ENCODE data around the gene RSRC2. TPM values are rescaled to one million over a fixed set of nuclear protein-coding genes. Genes with fewer than 3 reads are reported as not detected.
"Not testable (repeated sequence)": the region's sequence is repeated elsewhere in the genome, so short reads cannot be mapped to it uniquely, and the experiment has no call there.

Gene RSRC2
- total RNA-seq (10 to 100 TPM; 40.2 to 49.6 (median 44.1) TPM), polyA plus RNA-seq (47.5 TPM)
- long read RNA-seq, donor 1, transcript RSRC2-201 (10 exons, 3,520 nt): major isoform, 56 of 139 reads
- long read RNA-seq, donor 1, partial matches to known transcripts: 13 of 139 reads
- long read RNA-seq, donor 1, other reads (novel, unspliced or antisense): 67 of 139 reads
- long read RNA-seq, donor 2, transcript RSRC2-201 (10 exons, 3,520 nt): major isoform, 18 of 35 reads
- long read RNA-seq, donor 2, partial matches to known transcripts: 3 of 35 reads
- long read RNA-seq, donor 2, other reads (novel, unspliced or antisense): 13 of 35 reads
- long read RNA-seq, donor 3, transcript RSRC2-201 (10 exons, 3,520 nt): major isoform, 35 of 119 reads
- long read RNA-seq, donor 3, transcript RSRC2-220 (11 exons, 2,001 nt): minor isoform, 5 of 119 reads
- long read RNA-seq, donor 3, partial matches to known transcripts: 14 of 119 reads
- long read RNA-seq, donor 3, other reads (novel, unspliced or antisense): 60 of 119 reads
- long read RNA-seq, donor 4, transcript RSRC2-201 (10 exons, 3,520 nt): major isoform, 27 of 56 reads
- long read RNA-seq, donor 4, partial matches to known transcripts: 1 of 56 reads
- long read RNA-seq, donor 4, other reads (novel, unspliced or antisense): 28 of 56 reads

- ATAC-seq (peak; percentile 99), DNase-seq (peak; percentile 97 to 98 (median 98))
- under 1% methylated on average over 51 of the region's 51 CpGs for WGBS
- Histone ChIP-seq H3K9me3 (ENCODE audit: control insufficient read depth, low read length) (no peaks in the 10 kb centered on the region), H3K27ac (ENCODE audit: low read length) (peak within 1 kb of the TSS; percentile 97), H3K4me1 (ENCODE audit: control insufficient read depth, insufficient read depth, low read length) (peaks cover 5% of the 10 kb centered on the region), H3K27me3 (ENCODE audit: control insufficient read depth, insufficient read depth) (no peaks in the 10 kb centered on the region), H3K4me3 (ENCODE audit: low read length) (peak within 1 kb of the TSS; percentile 100)
- intact Hi-C loops (cut with DNase I): no loop called here
Measured at GRCh38 chr12:122526683-122527477, at the start of gene RSRC2, which contains the start of gene KNTC1. RSRC2 (minus strand) TSS chr12:122526936; CDS start chr12:122526853, 83 bp downstream. KNTC1 (plus strand) TSS chr12:122527249; CDS start chr12:122530064, 2,815 bp downstream.

- Histone ChIP-seq H3K4me1 (ENCODE audit: control insufficient read depth, insufficient read depth, low read length) (no peaks in the 10 kb centered on the region), H3K27ac (ENCODE audit: low read length) (no peak overlapping the region), H3K27me3 (ENCODE audit: control insufficient read depth, insufficient read depth) (no peaks in the 10 kb centered on the region), H3K9me3 (ENCODE audit: control insufficient read depth, low read length) (no peaks in the 10 kb centered on the region), H3K4me3 (ENCODE audit: low read length) (no peak overlapping the region)
- ATAC-seq (no peak), DNase-seq (no peak)
- intact Hi-C loops (cut with DNase I): no loop called here
- 96% methylated on average over 6 of the region's 6 CpGs for WGBS
Measured at GRCh38 chr12:122571821-122572220, 45.1 kb upstream of the RSRC2 start.

GRCh38 chr12:122570006-122570405 lies 43.3 kb upstream of the RSRC2 start:
- intact Hi-C loops (cut with DNase I); H3K4me1 ChIP-seq (ENCODE audit: control insufficient read depth, insufficient read depth, low read length); H3K9me3 ChIP-seq (ENCODE audit: control insufficient read depth, low read length); H3K27ac ChIP-seq (ENCODE audit: low read length); H3K4me3 ChIP-seq (ENCODE audit: low read length); ATAC-seq; H3K27me3 ChIP-seq (ENCODE audit: control insufficient read depth, insufficient read depth); DNase-seq: not testable (repeated sequence)
- WGBS: 87% methylated on average over 3 of the region's 3 CpGs

- DNase-seq: no peak
- Histone ChIP-seq H3K27me3 (ENCODE audit: control insufficient read depth, insufficient read depth) (no peaks in the 10 kb centered on the region), H3K9me3 (ENCODE audit: control insufficient read depth, low read length) (no peaks in the 10 kb centered on the region), H3K4me3 (ENCODE audit: low read length) (no peak overlapping the region), H3K27ac (ENCODE audit: low read length) (no peak overlapping the region), H3K4me1 (ENCODE audit: control insufficient read depth, insufficient read depth, low read length) (no peaks in the 10 kb centered on the region)
- WGBS: 96% methylated on average over 5 of the region's 5 CpGs
- ATAC-seq: no peak
- intact Hi-C loops (cut with DNase I): no loop called here
Measured at GRCh38 chr12:122569288-122569687, 42.6 kb upstream of the RSRC2 start.

- H3K4me1 ChIP-seq (ENCODE audit: control insufficient read depth, insufficient read depth, low read length); ATAC-seq; intact Hi-C loops (cut with DNase I); H3K9me3 ChIP-seq (ENCODE audit: control insufficient read depth, low read length); H3K27ac ChIP-seq (ENCODE audit: low read length); DNase-seq; H3K27me3 ChIP-seq (ENCODE audit: control insufficient read depth, insufficient read depth); H3K4me3 ChIP-seq (ENCODE audit: low read length): not testable (repeated sequence)
- 98% methylated on average over 5 of the region's 5 CpGs for WGBS
Measured at GRCh38 chr12:122566816-122567215, 40.1 kb upstream of the RSRC2 start.

- DNase-seq (no peak), ATAC-seq (no peak)
- 96% methylated on average over 4 of the region's 4 CpGs for WGBS
- H3K9me3 ChIP-seq (ENCODE audit: control insufficient read depth, low read length): no peaks in the 10 kb centered on the region
- H3K27ac ChIP-seq (ENCODE audit: low read length): no peak overlapping the region
- H3K4me1 ChIP-seq (ENCODE audit: control insufficient read depth, insufficient read depth, low read length): no peaks in the 10 kb centered on the region
- intact Hi-C loops (cut with DNase I): no loop called here
- no peak overlapping the region for H3K4me3 ChIP-seq (ENCODE audit: low read length)
- no peaks in the 10 kb centered on the region for H3K27me3 ChIP-seq (ENCODE audit: control insufficient read depth, insufficient read depth)
Measured at GRCh38 chr12:122563361-122563760, 36.6 kb upstream of the RSRC2 start.

- Histone ChIP-seq H3K4me1 (ENCODE audit: control insufficient read depth, insufficient read depth, low read length) (no peaks in the 10 kb centered on the region), H3K27me3 (ENCODE audit: control insufficient read depth, insufficient read depth) (no peaks in the 10 kb centered on the region), H3K4me3 (ENCODE audit: low read length) (no peak overlapping the region), H3K27ac (ENCODE audit: low read length) (no peak overlapping the region), H3K9me3 (ENCODE audit: control insufficient read depth, low read length) (no peaks in the 10 kb centered on the region)
- ATAC-seq: no peak
- no peak for DNase-seq
- intact Hi-C loops (cut with DNase I): no loop called here
- 98% methylated on average over 3 of the region's 3 CpGs for WGBS
Measured at GRCh38 chr12:122560138-122560537, 33.4 kb upstream of the RSRC2 start.

- no peak for DNase-seq
- intact Hi-C loops (cut with DNase I): no loop called here
- no peaks in the 10 kb centered on the region for H3K9me3 ChIP-seq (ENCODE audit: control insufficient read depth, low read length)
Measured at GRCh38 chr12:122558745-122559641, 32.3 kb upstream of the RSRC2 start.

GRCh38 chr12:122547330-122547729 lies 20.6 kb upstream of the RSRC2 start:
- Histone ChIP-seq H3K4me3 (ENCODE audit: low read length) (no peak overlapping the region), H3K27ac (ENCODE audit: low read length) (no peak overlapping the region), H3K27me3 (ENCODE audit: control insufficient read depth, insufficient read depth) (no peaks in the 10 kb centered on the region), H3K4me1 (ENCODE audit: control insufficient read depth, insufficient read depth, low read length) (no peaks in the 10 kb centered on the region), H3K9me3 (ENCODE audit: control insufficient read depth, low read length) (no peaks in the 10 kb centered on the region)
- intact Hi-C loops (cut with DNase I): no loop called here
- no peak for ATAC-seq
- no peak for DNase-seq
- WGBS: 87% methylated on average over 5 of the region's 5 CpGs

More at GRCh38 chr12:122558745-122559641, 32.3 kb upstream of the RSRC2 start:
- no peak overlapping the region for H3K27ac ChIP-seq (ENCODE audit: low read length)
- WGBS: 99% methylated on average over 16 of the region's 16 CpGs
- no peak overlapping the region for H3K4me3 ChIP-seq (ENCODE audit: low read length)
- no peaks in the 10 kb centered on the region for H3K4me1 ChIP-seq (ENCODE audit: control insufficient read depth, insufficient read depth, low read length)
- H3K27me3 ChIP-seq (ENCODE audit: control insufficient read depth, insufficient read depth): no peaks in the 10 kb centered on the region
- ATAC-seq: no peak

- H3K27me3 ChIP-seq (ENCODE audit: control insufficient read depth, insufficient read depth): no peaks in the 10 kb centered on the region
- no peak for DNase-seq
- H3K9me3 ChIP-seq (ENCODE audit: control insufficient read depth, low read length): no peaks in the 10 kb centered on the region
- ATAC-seq: no peak
- no peaks in the 10 kb centered on the region for H3K4me1 ChIP-seq (ENCODE audit: control insufficient read depth, insufficient read depth, low read length)
- over 99% methylated on average over 2 of the region's 2 CpGs for WGBS
- H3K4me3 ChIP-seq (ENCODE audit: low read length): no peak overlapping the region
- intact Hi-C loops (cut with DNase I): no loop called here
- no peak overlapping the region for H3K27ac ChIP-seq (ENCODE audit: low read length)
Measured at GRCh38 chr12:122545855-122546254, 19.1 kb upstream of the RSRC2 start.

All from right cardiac atrium (tissue), 5 donors.